ENCODE data around the gene MKX. TPM values are rescaled to one million over a fixed set of nuclear protein-coding genes. Genes with fewer than 3 reads are reported as not detected.

MKX gene
- total RNA-seq, 1 experiment from 2014 or later, result 1.5 TPM

GRCh38 chr10:27654284-27654683 is 91.3 kb downstream of the MKX start:
- Mint-ChIP-seq H3K4me3 (ENCODE audit: low read depth, unreplicated experiment) (no peak overlapping the region), H3K27me3 (ENCODE audit: unreplicated experiment) (peaks cover 50% of the 10 kb centered on the region), H3K36me3 (ENCODE audit: insufficient read depth, unreplicated experiment) (no peaks in the 10 kb centered on the region), H3K9me3 (ENCODE audit: low read depth, unreplicated experiment) (no peaks in the 10 kb centered on the region), H3K27ac (ENCODE audit: unreplicated experiment) (no peak overlapping the region), H3K4me1 (ENCODE audit: low read depth, unreplicated experiment) (no peaks in the 10 kb centered on the region)
- DNase-seq, result no peak
- BruUV-seq (replicated peaks), result no TSS peak
- intact Hi-C loops (cut with micrococcal nuclease; ENCODE audit: unreplicated experiment), result no loop called here
- CTCF ChIA-PET, result interaction anchor here (0.6 kb wide), 1 partner anchor 46 kb away, joined by 9 read pairs; no protein-coding TSS in a partner anchor
- no peak for TF ChIP-seq CTCF (IDR thresholded peaks at IDR 0.05; ENCODE audit: unreplicated experiment)

- intact Hi-C loops (cut with micrococcal nuclease; ENCODE audit: unreplicated experiment), result no loop called here
- no peak for DNase-seq
- Mint-ChIP-seq H3K36me3 (ENCODE audit: insufficient read depth, unreplicated experiment) (no peaks in the 10 kb centered on the region), H3K4me3 (ENCODE audit: low read depth, unreplicated experiment) (no peak overlapping the region), H3K27ac (ENCODE audit: unreplicated experiment) (no peak overlapping the region), H3K4me1 (ENCODE audit: low read depth, unreplicated experiment) (no peaks in the 10 kb centered on the region), H3K27me3 (ENCODE audit: unreplicated experiment) (no peaks in the 10 kb centered on the region), H3K9me3 (ENCODE audit: low read depth, unreplicated experiment) (no peaks in the 10 kb centered on the region)
- CTCF ChIA-PET, result no interaction called here
- no TSS peak for BruUV-seq (replicated peaks)
- TF ChIP-seq CTCF (IDR thresholded peaks at IDR 0.05; ENCODE audit: unreplicated experiment), result no peak
These were observed 98.9 kb downstream of the MKX start for GRCh38 chr10:27646604-27647175.

GRCh38 chr10:27646194-27646593 is 99.4 kb downstream of the MKX start:
- H3K4me1 Mint-ChIP-seq (ENCODE audit: low read depth, unreplicated experiment), result no peaks in the 10 kb centered on the region
- BruUV-seq (replicated peaks), result no TSS peak
- intact Hi-C loops (cut with micrococcal nuclease; ENCODE audit: unreplicated experiment), result no loop called here
- H3K27ac Mint-ChIP-seq (ENCODE audit: unreplicated experiment), result no peak overlapping the region
- no peaks in the 10 kb centered on the region for H3K27me3 Mint-ChIP-seq (ENCODE audit: unreplicated experiment)
- H3K9me3 Mint-ChIP-seq (ENCODE audit: low read depth, unreplicated experiment), result no peaks in the 10 kb centered on the region
- H3K36me3 Mint-ChIP-seq (ENCODE audit: insufficient read depth, unreplicated experiment), result no peaks in the 10 kb centered on the region
- TF ChIP-seq CTCF (IDR thresholded peaks at IDR 0.05; ENCODE audit: unreplicated experiment), result no peak
- DNase-seq, result no peak
- CTCF ChIA-PET, result no interaction called here
- no peak overlapping the region for H3K4me3 Mint-ChIP-seq (ENCODE audit: low read depth, unreplicated experiment)

GRCh38 chr10:27644307-27644939 is 101.2 kb downstream of the MKX start:
- no peaks in the 10 kb centered on the region for H3K36me3 Mint-ChIP-seq (ENCODE audit: insufficient read depth, unreplicated experiment)
- no peak for TF ChIP-seq CTCF (IDR thresholded peaks at IDR 0.05; ENCODE audit: unreplicated experiment)
- H3K27ac Mint-ChIP-seq (ENCODE audit: unreplicated experiment), result no peak overlapping the region
- BruUV-seq (replicated peaks), result no TSS peak
- H3K4me1 Mint-ChIP-seq (ENCODE audit: low read depth, unreplicated experiment), result no peaks in the 10 kb centered on the region
- no peaks in the 10 kb centered on the region for H3K27me3 Mint-ChIP-seq (ENCODE audit: unreplicated experiment)
- H3K4me3 Mint-ChIP-seq (ENCODE audit: low read depth, unreplicated experiment), result no peak overlapping the region
- intact Hi-C loops (cut with micrococcal nuclease; ENCODE audit: unreplicated experiment), result no loop called here
- DNase-seq, result no peak
- CTCF ChIA-PET, result interaction anchor here (0.6 kb wide), 1 partner anchor 27 kb away, joined by 3 read pairs; no protein-coding TSS in a partner anchor
- no peaks in the 10 kb centered on the region for H3K9me3 Mint-ChIP-seq (ENCODE audit: low read depth, unreplicated experiment)

Data from Calu3 (cell line).